Activated CD8-positive, alpha-beta T cell treated with anti-CD3 and anti-CD28 coated beads for 36 hours (primary cell): ENCODE data around the gene ADGRV1. TPM values are rescaled to one million over a fixed set of nuclear protein-coding genes. Genes with fewer than 3 reads are reported as not detected.
"Not testable (repeated sequence)": the region's sequence is repeated elsewhere in the genome, so short reads cannot be mapped to it uniquely, and the experiment has no call there.

Experiments
- ATAC-seq: fragments of 200-7000 bp; cut with Tn5 transposase; one replicate; pipeline ENCODE4 v1.10.0; 2021; ENCODE audit warnings: mild to moderate bottlenecking, moderate library complexity
- CTCF ChIA-PET: fragments of 350-600 bp; sonication (Branson Sonifier 250); formaldehyde crosslinking; loops from one replicate; lab custom pipeline; 2021; ENCODE audit warnings: antibody characterized with exemption; lab: Charles Lee
- POLR2A ChIA-PET: fragments of 350-600 bp; sonication (Branson Sonifier 250); formaldehyde crosslinking; loops from one replicate; lab custom pipeline; 2021; ENCODE audit warnings: antibody characterized with exemption; lab: Charles Lee
- DNase-seq: peaks from one replicate; pipeline ENCODE4 v3.0.0-alpha.2; 2020
- H3K27ac Mint-ChIP-seq: one replicate; pipeline ENCODE4 v1.8.0; 2021; ENCODE audit warnings: mild to moderate bottlenecking, mixed read lengths
- H3K27me3 Mint-ChIP-seq: one replicate; pipeline ENCODE4 v1.8.0; 2021; ENCODE audit warnings: mixed read lengths
- H3K36me3 Mint-ChIP-seq: one replicate; pipeline ENCODE4 v1.8.0; 2021; ENCODE audit warnings: low read depth, mixed read lengths
- H3K4me1 Mint-ChIP-seq: one replicate; pipeline ENCODE4 v1.8.0; 2021; ENCODE audit warnings: low read depth, mixed read lengths
- H3K4me3 Mint-ChIP-seq: one replicate; pipeline ENCODE4 v1.8.0; 2021; ENCODE audit warnings: mild to moderate bottlenecking, moderate library complexity, mixed read lengths
- H3K9me3 Mint-ChIP-seq: one replicate; pipeline ENCODE4 v1.8.0; 2021; ENCODE audit warnings: mixed read lengths
- intact Hi-C: fragments of 100-400 bp; cut with micrococcal nuclease; formaldehyde crosslinking; loops from one replicate; pipeline ENCODE4 v1.10.0; 2022
- total RNA-seq, 2 experiments: library from RNA; stranded (reverse); gene quantifications; one replicate each; pipeline ENCODE4 v1.2.3, GENCODE V29; 2021
- TF ChIP-seq, protein P1 (sequence below): fragments of 200-600 bp; IDR thresholded peaks from one replicate; pipeline ENCODE4 v1.8.0; 2022; ENCODE audit warnings: antibody characterized with exemption, mild to moderate bottlenecking

Gene ADGRV1
- total RNA-seq, 2 experiments from 2014 or later: 0.18 TPM; not detected in 1

DNA sequence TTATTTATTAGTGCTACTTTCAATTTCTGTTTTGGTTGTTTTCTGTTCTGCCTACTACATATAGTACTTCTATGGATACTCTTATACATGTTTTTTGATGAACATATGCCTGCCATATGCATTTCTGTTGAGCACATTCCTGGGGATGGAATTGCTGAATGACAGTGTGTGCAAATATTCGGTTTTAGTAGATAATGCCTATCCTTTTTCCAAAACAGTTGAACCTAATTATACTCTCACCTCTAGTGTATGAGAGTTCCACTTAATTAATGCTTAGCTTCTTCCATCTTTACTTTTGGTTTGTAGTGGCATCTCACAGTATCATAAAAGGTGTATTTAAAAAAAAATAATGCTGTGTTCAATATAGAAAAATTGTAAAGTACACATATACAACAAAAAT is 96.8 kb downstream of the ADGRV1 start:
- ChIA-PET CTCF (no interaction called here), POLR2A (no interaction called here)
- no peaks in the 10 kb centered on the region for H3K36me3 Mint-ChIP-seq
- H3K27ac Mint-ChIP-seq: no peak overlapping the region
- TF ChIP-seq, protein P1, sequence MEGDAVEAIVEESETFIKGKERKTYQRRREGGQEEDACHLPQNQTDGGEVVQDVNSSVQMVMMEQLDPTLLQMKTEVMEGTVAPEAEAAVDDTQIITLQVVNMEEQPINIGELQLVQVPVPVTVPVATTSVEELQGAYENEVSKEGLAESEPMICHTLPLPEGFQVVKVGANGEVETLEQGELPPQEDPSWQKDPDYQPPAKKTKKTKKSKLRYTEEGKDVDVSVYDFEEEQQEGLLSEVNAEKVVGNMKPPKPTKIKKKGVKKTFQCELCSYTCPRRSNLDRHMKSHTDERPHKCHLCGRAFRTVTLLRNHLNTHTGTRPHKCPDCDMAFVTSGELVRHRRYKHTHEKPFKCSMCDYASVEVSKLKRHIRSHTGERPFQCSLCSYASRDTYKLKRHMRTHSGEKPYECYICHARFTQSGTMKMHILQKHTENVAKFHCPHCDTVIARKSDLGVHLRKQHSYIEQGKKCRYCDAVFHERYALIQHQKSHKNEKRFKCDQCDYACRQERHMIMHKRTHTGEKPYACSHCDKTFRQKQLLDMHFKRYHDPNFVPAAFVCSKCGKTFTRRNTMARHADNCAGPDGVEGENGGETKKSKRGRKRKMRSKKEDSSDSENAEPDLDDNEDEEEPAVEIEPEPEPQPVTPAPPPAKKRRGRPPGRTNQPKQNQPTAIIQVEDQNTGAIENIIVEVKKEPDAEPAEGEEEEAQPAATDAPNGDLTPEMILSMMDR: no peak
- no peaks in the 10 kb centered on the region for H3K9me3 Mint-ChIP-seq
- no peaks in the 10 kb centered on the region for H3K4me1 Mint-ChIP-seq
- no peak for DNase-seq
- no peak overlapping the region for H3K4me3 Mint-ChIP-seq
- no peak for ATAC-seq
- peaks cover 6% of the 10 kb centered on the region for H3K27me3 Mint-ChIP-seq
- intact Hi-C loops: no loop called here

DNA sequence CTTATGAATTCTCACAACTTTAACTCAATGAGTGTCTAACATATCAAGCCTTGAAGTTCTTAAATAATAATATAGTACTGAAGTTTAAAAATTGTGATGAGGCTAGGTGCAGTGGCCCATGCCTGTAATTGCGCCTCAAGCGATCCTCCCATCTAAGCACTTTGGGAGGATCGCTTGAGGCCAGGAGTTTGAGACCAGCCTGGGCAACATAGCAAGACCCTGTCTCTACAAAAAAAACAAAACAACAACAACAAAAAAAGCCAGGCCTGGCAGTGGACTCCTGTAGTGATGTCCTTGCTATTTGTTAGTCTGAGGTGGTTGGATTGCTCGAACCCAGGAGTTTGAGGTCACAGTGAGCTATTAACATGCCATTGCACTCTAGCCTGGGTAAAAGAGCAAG is 98.4 kb downstream of the ADGRV1 start:
- no peaks in the 10 kb centered on the region for H3K36me3 Mint-ChIP-seq
- no peaks in the 10 kb centered on the region for H3K9me3 Mint-ChIP-seq
- CTCF ChIA-PET: no interaction called here
- peaks cover 4% of the 10 kb centered on the region for H3K27me3 Mint-ChIP-seq
- POLR2A ChIA-PET: no interaction called here
- ATAC-seq: no peak
- intact Hi-C loops: no loop called here
- no peak overlapping the region for H3K4me3 Mint-ChIP-seq
- TF ChIP-seq, protein P1: no peak
- no peaks in the 10 kb centered on the region for H3K4me1 Mint-ChIP-seq
- DNase-seq: no peak
- no peak overlapping the region for H3K27ac Mint-ChIP-seq

DNA sequence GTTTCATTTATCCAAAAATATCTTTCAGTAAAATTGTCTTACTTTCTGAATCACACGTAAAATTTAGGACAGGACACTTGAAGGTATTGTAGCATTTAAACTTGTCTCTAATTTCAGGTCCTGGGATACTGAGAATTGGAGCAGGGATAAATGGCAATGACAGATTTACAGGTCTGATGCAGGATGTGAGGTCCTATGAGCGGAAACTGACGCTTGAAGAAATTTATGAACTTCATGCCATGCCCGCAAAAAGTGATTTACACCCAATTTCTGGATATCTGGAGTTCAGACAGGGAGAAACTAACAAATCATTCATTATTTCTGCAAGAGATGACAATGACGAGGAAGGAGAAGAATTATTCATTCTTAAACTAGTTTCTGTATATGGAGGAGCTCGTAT is 99.2 kb downstream of the ADGRV1 start:
- Mint-ChIP-seq H3K36me3 (no peaks in the 10 kb centered on the region), H3K4me3 (no peak overlapping the region)
- CTCF ChIA-PET: interaction anchor here (1.0 kb wide), 1 partner anchor 126 kb away, joined by 3 read pairs; no protein-coding TSS in a partner anchor

DNA sequence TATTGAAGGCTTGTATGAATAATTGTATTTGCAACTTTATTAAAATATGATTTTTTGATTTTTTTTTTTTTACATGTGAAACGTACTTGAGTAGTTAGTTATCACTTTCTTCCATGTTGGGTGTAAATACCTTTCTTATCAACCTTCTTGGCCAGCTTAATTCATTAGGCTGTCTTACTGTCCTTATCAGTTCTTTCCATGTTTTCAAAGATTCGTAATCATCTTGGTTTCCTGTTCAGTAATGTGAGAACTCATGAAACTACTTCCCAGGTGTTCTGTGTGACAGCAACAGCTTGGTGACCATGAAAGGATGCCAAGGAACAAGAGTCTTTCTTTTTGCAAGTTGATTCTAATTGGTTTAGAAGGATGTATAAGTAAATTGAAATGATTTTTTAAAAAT is 100.0 kb downstream of the ADGRV1 start:
- DNase-seq: no peak
- H3K27ac Mint-ChIP-seq: no peak overlapping the region
- ChIA-PET POLR2A (no interaction called here), CTCF (interaction anchor here (1.0 kb wide), 1 partner anchor 125 kb away, joined by 3 read pairs; no protein-coding TSS in a partner anchor)
- no peaks in the 10 kb centered on the region for H3K4me1 Mint-ChIP-seq
- intact Hi-C loops: no loop called here
- H3K9me3 Mint-ChIP-seq: no peaks in the 10 kb centered on the region
- ATAC-seq: no peak
- no peaks in the 10 kb centered on the region for H3K36me3 Mint-ChIP-seq
- H3K4me3 Mint-ChIP-seq: no peak overlapping the region
- TF ChIP-seq, protein P1: no peak
- H3K27me3 Mint-ChIP-seq: peaks cover 4% of the 10 kb centered on the region

More for the DNA sequence above, 99.2 kb downstream of the ADGRV1 start:
- intact Hi-C loops: no loop called here
- Mint-ChIP-seq H3K4me1 (no peaks in the 10 kb centered on the region), H3K9me3 (no peaks in the 10 kb centered on the region), H3K27ac (no peak overlapping the region), H3K27me3 (peaks cover 4% of the 10 kb centered on the region)
- TF ChIP-seq, protein P1: no peak
- ATAC-seq (no peak), DNase-seq (no peak)
- POLR2A ChIA-PET: no interaction called here

DNA sequence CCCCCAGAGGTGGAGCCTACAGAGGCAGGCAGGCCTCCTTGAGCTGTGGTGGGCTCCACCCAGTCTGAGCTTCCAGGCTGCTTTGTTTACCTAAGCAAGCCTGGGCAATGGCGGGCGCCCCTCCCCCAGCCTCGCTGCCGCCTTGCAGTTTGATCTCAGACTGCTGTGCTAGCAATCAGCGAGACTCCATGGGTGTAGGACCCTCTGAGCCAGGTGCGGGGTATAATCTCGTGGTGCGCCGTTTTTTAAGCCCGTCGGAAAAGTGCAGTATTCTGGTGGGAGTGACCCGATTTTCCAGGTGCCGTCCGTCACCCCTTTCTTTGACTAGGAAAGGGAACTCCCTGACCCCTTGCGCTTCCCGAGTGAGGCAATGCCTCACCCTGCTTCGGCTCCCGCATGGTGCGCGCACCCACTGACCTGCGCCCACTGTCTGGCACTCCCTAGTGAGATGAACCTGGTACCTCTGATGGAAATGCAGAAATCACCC is 109.5 kb downstream of the ADGRV1 start:
- H3K9me3 Mint-ChIP-seq, H3K27ac Mint-ChIP-seq, POLR2A ChIA-PET, H3K27me3 Mint-ChIP-seq, H3K4me1 Mint-ChIP-seq, DNase-seq, intact Hi-C loops, ATAC-seq, CTCF ChIA-PET, H3K4me3 Mint-ChIP-seq, H3K36me3 Mint-ChIP-seq: not testable (repeated sequence)
